IMR-90 (cell line): ENCODE results near the gene KRTAP10-3. TPM values are rescaled to one million over a fixed set of nuclear protein-coding genes. Genes with fewer than 3 reads are reported as not detected.

Experiments used
- ATAC-seq: fragments of 200-7000 bp; cut with Tn5 transposase; 2 replicates; pipeline ENCODE4 v1.9.1; 2020; ENCODE audit warnings: low read depth, mild to moderate bottlenecking, moderate library complexity
- BruUV-seq: library from RNA; stranded (reverse); fragments of 400-500 nt; replicated peaks from 2 replicates; lab custom pipeline; 2021; lab: Mats Ljungman, UMichigan
- CTCF ChIA-PET: fragments of 300-600 bp; formaldehyde crosslinking; extraction: SDS; loops from one replicate; lab custom pipeline; 2021; ENCODE audit warnings: antibody characterized with exemption; lab: Yijun Ruan, JAX
- POLR2A ChIA-PET: fragments of 300-600 bp; sonication (Branson Sonifier 250); formaldehyde crosslinking; loops from one replicate; lab custom pipeline; 2022; ENCODE audit warnings: antibody characterized with exemption; ENCODE audit not compliant: unreplicated experiment; lab: Charles Lee
- DNase-seq: peaks from one replicate; pipeline ENCODE4 v3.0.0; 2013
- H2AFZ ChIP-seq: replicated peaks from 2 replicates; pipeline ENCODE3; 2013; ENCODE audit warnings: low read length, mild to moderate bottlenecking; ENCODE audit not compliant: poor library complexity
- H2AK5ac ChIP-seq: 2 replicates; pipeline ENCODE4 v1.6.1; 2013; ENCODE audit warnings: low read depth, low read length, inconsistent platforms
- H2AK9ac ChIP-seq: replicated peaks from 2 replicates; pipeline ENCODE3; 2013; ENCODE audit warnings: mild to moderate bottlenecking, low read depth, low read length, moderate library complexity; ENCODE audit not compliant: poor library complexity
- H2BK120ac ChIP-seq: 2 replicates; pipeline ENCODE4 v1.6.1; 2013; ENCODE audit warnings: low read depth, low read length, inconsistent platforms
- H2BK15ac ChIP-seq: 3 replicates; pipeline ENCODE4 v1.6.1; 2013; ENCODE audit warnings: low read depth, low read length, inconsistent platforms
- H2BK20ac ChIP-seq: 2 replicates; pipeline ENCODE4 v1.6.1; 2013; ENCODE audit warnings: low read depth, mild to moderate bottlenecking, inconsistent platforms, low read length, moderate library complexity
- H2BK5ac ChIP-seq: 2 replicates; pipeline ENCODE4 v1.6.1; 2013; ENCODE audit warnings: mild to moderate bottlenecking, low read depth, low read length, inconsistent platforms; ENCODE audit not compliant: poor library complexity, severe bottlenecking
- H3K14ac ChIP-seq: replicated peaks from 2 replicates; pipeline ENCODE4 v1.6.1; 2013; ENCODE audit warnings: low read depth, low read length, inconsistent platforms
- H3K18ac ChIP-seq: 2 replicates; pipeline ENCODE4 v1.6.1; 2013; ENCODE audit warnings: low read depth, low read length, control low read depth
- H3K23ac ChIP-seq: 2 replicates; pipeline ENCODE4 v1.6.1; 2013; ENCODE audit warnings: low read depth, low read length, inconsistent platforms
- H3K27ac ChIP-seq: 2 replicates; pipeline ENCODE4 v1.5.1; 2013; ENCODE audit warnings: mild to moderate bottlenecking, control low read depth, low read length; ENCODE audit not compliant: insufficient read depth
- H3K27me3 ChIP-seq: 2 replicates; pipeline ENCODE4 v1.6.1; 2013; ENCODE audit warnings: low read length; ENCODE audit not compliant: control insufficient read depth, insufficient read depth
- H3K36me3 ChIP-seq: 2 replicates; pipeline ENCODE4 v1.6.1; 2013; ENCODE audit warnings: low read length, mixed read lengths; ENCODE audit not compliant: control insufficient read depth, insufficient read depth
- H3K4ac ChIP-seq: 2 replicates; pipeline ENCODE4 v1.6.1; 2013; ENCODE audit warnings: low read depth, low read length, inconsistent platforms
- H3K4me1 ChIP-seq: 2 replicates; pipeline ENCODE4 v1.6.1; 2013; ENCODE audit warnings: low read length, mixed read lengths; ENCODE audit not compliant: control insufficient read depth, insufficient read depth
- H3K4me2 ChIP-seq: 2 replicates; pipeline ENCODE4 v1.6.1; 2013; ENCODE audit warnings: low read depth, mild to moderate bottlenecking, control low read depth, low read length, moderate library complexity
- H3K4me3 ChIP-seq: 2 replicates; pipeline ENCODE4 v1.5.1; 2013; ENCODE audit warnings: low read depth, mild to moderate bottlenecking, control low read depth, low read length, moderate library complexity; ENCODE audit not compliant: insufficient read depth
- H3K56ac ChIP-seq: 2 replicates; pipeline ENCODE4 v1.6.1; 2013; ENCODE audit warnings: low read length, inconsistent platforms; ENCODE audit not compliant: insufficient read depth; ENCODE audit errors: extremely low read depth
- H3K79me1 ChIP-seq, 2 experiments: 2 replicates each; pipeline ENCODE4 v1.6.1; 2013; ENCODE audit warnings: low read length in 2 of 2, inconsistent platforms in 1 of 2, low read depth in 1 of 2
- H3K9ac ChIP-seq: 2 replicates; pipeline ENCODE4 v1.6.1; 2013; ENCODE audit warnings: low read depth, low read length, control low read depth
- H3K9me1 ChIP-seq: 2 replicates; pipeline ENCODE4 v1.6.1; 2013; ENCODE audit warnings: low read length, inconsistent platforms; ENCODE audit not compliant: insufficient read depth
- H3K9me3 ChIP-seq: 2 replicates; pipeline ENCODE4 v1.6.1; 2013; ENCODE audit warnings: low read length; ENCODE audit not compliant: control insufficient read depth, insufficient read depth
- H4K20me1 ChIP-seq: 2 replicates; pipeline ENCODE4 v1.6.1; 2013; ENCODE audit warnings: low read length, inconsistent platforms; ENCODE audit not compliant: insufficient read depth
- H4K5ac ChIP-seq: 2 replicates; pipeline ENCODE4 v1.6.1; 2013; ENCODE audit warnings: mild to moderate bottlenecking, low read depth, low read length, control low read depth
- H4K8ac ChIP-seq, 2 experiments: 2 replicates each; pipeline ENCODE4 v1.6.1; 2013; ENCODE audit warnings: low read depth in 2 of 2, low read length in 2 of 2, control low read depth in 1 of 2, inconsistent platforms in 1 of 2
- H4K91ac ChIP-seq: 2 replicates; pipeline ENCODE4 v1.6.1; 2013; ENCODE audit warnings: low read depth, low read length, inconsistent platforms; ENCODE audit not compliant: insufficient read depth
- BHLHE40 ChIP-seq: fragments of 150-350 bp; IDR thresholded peaks from 2 replicates; pipeline ENCODE4 v1.6.1; 2016; ENCODE audit warnings: mild to moderate bottlenecking, low read depth, low read length
- CEBPB ChIP-seq: IDR thresholded peaks from 2 replicates; pipeline ENCODE4 v1.6.1; 2012; ENCODE audit warnings: low read depth, low read length, improper control_type of control experiment
- CHD1 ChIP-seq: IDR thresholded peaks from 2 replicates; pipeline ENCODE4 v1.6.1; 2012; ENCODE audit warnings: low read depth, low read length, improper control_type of control experiment
- CTCF ChIP-seq: conservative IDR thresholded peaks from 2 replicates; pipeline ENCODE4 v1.5.1; 2012; ENCODE audit warnings: mild to moderate bottlenecking, low read depth, low read length, improper control_type of control experiment
- ELK1 ChIP-seq: fragments of 150-350 bp; IDR thresholded peaks from 2 replicates; pipeline ENCODE4 v1.6.1; 2016; ENCODE audit warnings: low read depth, mild to moderate bottlenecking, low read length, moderate library complexity, borderline replicate concordance
- MAFK ChIP-seq: IDR thresholded peaks from 2 replicates; pipeline ENCODE4 v1.6.1; 2012; ENCODE audit warnings: low read depth, low read length, improper control_type of control experiment
- MAZ ChIP-seq: IDR thresholded peaks from 2 replicates; pipeline ENCODE4 v1.6.1; 2012; ENCODE audit warnings: low read depth, mild to moderate bottlenecking, low read length, improper control_type of control experiment, moderate library complexity, borderline replicate concordance
- MXI1 ChIP-seq: IDR thresholded peaks from 2 replicates; pipeline ENCODE4 v1.6.1; 2012; ENCODE audit warnings: low read depth, mild to moderate bottlenecking, low read length, moderate library complexity, borderline replicate concordance
- NFE2L2 ChIP-seq: fragments of 150-350 bp; IDR thresholded peaks from 2 replicates; pipeline ENCODE4 v1.6.1; 2016; ENCODE audit warnings: low read depth, mild to moderate bottlenecking, low read length
- POLR2A ChIP-seq: IDR thresholded peaks from 2 replicates; pipeline ENCODE4 v1.6.1; 2012; ENCODE audit warnings: mild to moderate bottlenecking, low read depth, low read length
- RAD21 ChIP-seq: IDR thresholded peaks from 2 replicates; pipeline ENCODE4 v1.6.1; 2012; ENCODE audit warnings: low read length, improper control_type of control experiment
- RCOR1 ChIP-seq: IDR thresholded peaks from 2 replicates; pipeline ENCODE4 v1.6.1; 2012; ENCODE audit warnings: mild to moderate bottlenecking, low read length, improper control_type of control experiment; ENCODE audit not compliant: insufficient replicate concordance
- RFX5 ChIP-seq: IDR thresholded peaks from 2 replicates; pipeline ENCODE4 v1.8.0; 2012; ENCODE audit warnings: low read depth, mild to moderate bottlenecking, low read length, moderate library complexity
- SMC3 ChIP-seq: fragments of 150-350 bp; IDR thresholded peaks from 2 replicates; pipeline ENCODE4 v1.6.1; 2016; ENCODE audit warnings: low read depth, mild to moderate bottlenecking, antibody characterized with exemption, low read length, moderate library complexity
- WGBS, 2 experiments: methylation state at CpG; one replicate each; pipeline versions ENCODE4 v1.1.5 to v1.1.7; 2013; ENCODE audit warnings: missing lambda C conversion rate in 2 of 2; ENCODE audit not compliant: insufficient read length in 1 of 2; ENCODE audit errors: extremely low coverage in 2 of 2; 5-methylcytosine and 5-hydroxymethylcytosine counted together
- dilution Hi-C: fragments of 300-500 bp; cut with HindIII; formaldehyde crosslinking; loops from one replicate; pipeline ENCODE4 v1.14.3; 2018; ENCODE audit warnings: low sequenced_read_pairs; ENCODE audit not compliant: unreplicated experiment
- in situ Hi-C: fragments of 300-500 bp; cut with MboI; formaldehyde crosslinking; loops from 3 replicates; pipeline ENCODE4 v1.14.3; 2019; ENCODE audit warnings: low sequenced_read_pairs, inconsistent platforms, mixed read lengths
- intact Hi-C: fragments of 100-400 bp; cut with micrococcal nuclease; formaldehyde crosslinking; loops from 2 replicates; pipeline ENCODE4 v1.10.0; 2022
- polyA plus RNA-seq, 3 experiments: library from polyadenylated mRNA; depleted of rRNA; stranded (reverse); fragments of >200 nt; gene quantifications; 2 replicates each; pipeline ENCODE4 v1.2.3, GENCODE V29; 2012; ENCODE audit warnings: low replicate concordance in 1 of 3
- total RNA-seq: library from RNA; depleted of rRNA; stranded (reverse); fragments of >200 nt; gene quantifications from 2 replicates; pipeline ENCODE4 v1.2.3, GENCODE V29; 2012
- TF ChIP-seq, protein P1 (sequence below): fragments of 150-350 bp; IDR thresholded peaks from 2 replicates; pipeline ENCODE4 v1.6.1; 2017; ENCODE audit warnings: mild to moderate bottlenecking, antibody characterized with exemption, low read length, low read depth

The KRTAP10-3 gene
- total and polyA plus RNA-seq, 2 of the 4 experiments (the other 2 are of a cell fraction), result not detected

GRCh38 chr21:44523567-44524413 is 34.8 kb downstream of the KRTAP10-3 start:
- Histone ChIP-seq H3K27me3 (no peaks in the 10 kb centered on the region), H3K23ac (no peak overlapping the region), H4K8ac (no peak overlapping the region), H2BK20ac (no peak overlapping the region), H2AFZ (no peak overlapping the region), H3K27ac (no peak overlapping the region), H3K56ac (no peak overlapping the region), H2BK15ac (no peak overlapping the region), H3K36me3 (no peaks in the 10 kb centered on the region), H4K91ac (no peak overlapping the region), H4K5ac (no peak overlapping the region), H3K18ac (no peak overlapping the region), H3K4me3 (no peak overlapping the region), H3K79me1 (no peaks in the 10 kb centered on the region), H3K4me2 (no peak overlapping the region), H3K9me1 (no peaks in the 10 kb centered on the region), H3K9ac (no peak overlapping the region), H2BK120ac (no peak overlapping the region), H3K14ac (no peak overlapping the region), H4K20me1 (no peaks in the 10 kb centered on the region), H2BK5ac (no peak overlapping the region), H2AK5ac (no peak overlapping the region), H2AK9ac (no peak overlapping the region), H3K4ac (no peak overlapping the region), H3K4me1 (no peaks in the 10 kb centered on the region), H3K9me3 (peaks cover 22% of the 10 kb centered on the region)
- WGBS, 2 experiments, result 33% methylated on average over 1 of the region's 1 CpG; no CpG with 5 or more reads in 1 of the 2 experiments
- DNase-seq (no peak), ATAC-seq (no peak)
- dilution Hi-C loops (no loop called here), in situ Hi-C loops (loop anchor here (25.0 kb wide), 1 partner anchor 414 kb away; the partner anchor contains the start of gene SLX9), intact Hi-C loops (no loop called here)
- BruUV-seq, result no TSS peak
- POLR2A ChIA-PET, result no interaction called here
- CTCF ChIA-PET, result no interaction called here
- TF ChIP-seq ELK1, result no peak
- TF ChIP-seq RFX5, result no peak
- no peak for TF ChIP-seq SMC3
- TF ChIP-seq, protein P1, sequence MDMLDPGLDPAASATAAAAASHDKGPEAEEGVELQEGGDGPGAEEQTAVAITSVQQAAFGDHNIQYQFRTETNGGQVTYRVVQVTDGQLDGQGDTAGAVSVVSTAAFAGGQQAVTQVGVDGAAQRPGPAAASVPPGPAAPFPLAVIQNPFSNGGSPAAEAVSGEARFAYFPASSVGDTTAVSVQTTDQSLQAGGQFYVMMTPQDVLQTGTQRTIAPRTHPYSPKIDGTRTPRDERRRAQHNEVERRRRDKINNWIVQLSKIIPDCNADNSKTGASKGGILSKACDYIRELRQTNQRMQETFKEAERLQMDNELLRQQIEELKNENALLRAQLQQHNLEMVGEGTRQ, result no peak
- no peak for TF ChIP-seq MAFK
- TF ChIP-seq CEBPB, result no peak
- TF ChIP-seq RCOR1, result no peak
- no peak for TF ChIP-seq CTCF
- TF ChIP-seq RAD21, result no peak
- no peak for TF ChIP-seq POLR2A
- TF ChIP-seq BHLHE40, result no peak
- TF ChIP-seq MAZ, result no peak
- no peak for TF ChIP-seq NFE2L2
- no peak for TF ChIP-seq CHD1
- TF ChIP-seq MXI1, result no peak
